Renal cortical epithelial cell (primary cell): Measurements from ENCODE around the gene DRD2. TPM values are rescaled to one million over a fixed set of nuclear protein-coding genes. Genes with fewer than 3 reads are reported as not detected.

Experiments
- DNase-seq: peaks from one replicate; pipeline ENCODE4 v3.0.0-alpha.2; 2011; ENCODE audit warnings: low read depth
- total RNA-seq: library from RNA; depleted of rRNA; stranded (reverse); fragments of >200 nt; gene quantifications from 2 replicates; pipeline ENCODE4 v1.2.3, GENCODE V29; 2014

Gene DRD2
- total RNA-seq, 1 donor from 2014 or later, result not detected

- DNase-seq, result no peak
Measured at GRCh38 chr11:113372309-113372708, 102.9 kb downstream of the DRD2 start.

- no peak for DNase-seq
Measured at GRCh38 chr11:113370634-113371033, 104.6 kb downstream of the DRD2 start.

- DNase-seq, result no peak
Measured at GRCh38 chr11:113369411-113369810, 105.8 kb downstream of the DRD2 start.

GRCh38 chr11:113365895-113366294 lies 109.3 kb downstream of the DRD2 start:
- DNase-seq, result no peak

GRCh38 chr11:113363996-113364641 lies 111.1 kb downstream of the DRD2 start:
- DNase-seq, result no peak

- no peak for DNase-seq
Measured at GRCh38 chr11:113363406-113363805, 111.8 kb downstream of the DRD2 start.

Other genes starting within 250 kb of the DRD2 start
- gene TTC12, start 160.8 kb downstream of the DRD2 start, total RNA-seq, result 12.2 and 28.2 TPM in 2 replicates
- 0.15 TPM in 1 of 2 replicates, not detected in the other for gene ANKK1, start 87.6 kb downstream of the DRD2 start, total RNA-seq
- not detected in 2 replicates for gene TMPRSS5, start 230.9 kb upstream of the DRD2 start, total RNA-seq